Gastrocnemius medialis (tissue), 4 donors: Measurements from ENCODE around the gene FGF2. TPM values are rescaled to one million over a fixed set of nuclear protein-coding genes. Genes with fewer than 3 reads are reported as not detected.
"Not testable (repeated sequence)": the region's sequence is repeated elsewhere in the genome, so short reads cannot be mapped to it uniquely, and the experiment has no call there.

Experiments
- ATAC-seq, 2 donors: fragments of 150-250 bp; one replicate each; pipeline ENCODE4 v1.9.1; 2016
- DNase-seq, 2 donors: peaks; one replicate each; pipeline ENCODE4 v3.0.0-alpha.2; 2019
- H3K27ac ChIP-seq, 4 donors: fragments of 200-600 bp; sonication (generic); 1 replicate in 1 of 4; 2 replicates in 3 of 4; pipeline ENCODE4 v1.5.1; 2016 to 2018; ENCODE audit warnings: mild to moderate bottlenecking in 2 of 4, moderate library complexity in 1 of 4
- H3K27me3 ChIP-seq, 3 donors: fragments of 200-600 bp; sonication (generic) in 2 of 3; 1 replicate in 1 of 3; 2 replicates in 2 of 3; pipeline versions ENCODE4 v1.5.1 to v1.6.0; 2016 to 2019; ENCODE audit warnings: mild to moderate bottlenecking in 1 of 3, moderate library complexity in 1 of 3
- H3K36me3 ChIP-seq, 2 donors: fragments of 200-600 bp; sonication (generic) in 1 of 2; one replicate each; pipeline ENCODE4 v1.5.1; 2017 to 2018
- H3K4me1 ChIP-seq, 2 donors: fragments of 200-600 bp; sonication (generic) in 1 of 2; one replicate each; pipeline ENCODE4 v1.5.1; 2016 to 2017; ENCODE audit warnings: mild to moderate bottlenecking in 2 of 2
- H3K4me3 ChIP-seq, 4 donors: fragments of 200-600 bp; sonication (generic) in 3 of 4; 1 replicate in 1 of 4; 2 replicates in 3 of 4; pipeline ENCODE4 v1.5.1; 2016 to 2019; ENCODE audit warnings: mild to moderate bottlenecking in 2 of 4
- H3K9me3 ChIP-seq, 3 donors: fragments of 200-600 bp; sonication (generic) in 2 of 3; 1 replicate in 1 of 3; 2 replicates in 2 of 3; pipeline ENCODE4 v1.5.1; 2016 to 2019
- CTCF ChIP-seq, 5 experiments: fragments of 450-650 bp in 3 of 5; fragments of 200-600 bp in 2 of 5; sonication (generic) in 2 of 5; IDR thresholded peaks in 4 of 5; conservative IDR thresholded peaks in 1 of 5; 1 replicate in 4 of 5; 2 replicates in 1 of 5; pipeline ENCODE4 v1.5.1; 2016 to 2019; ENCODE audit warnings: antibody characterized with exemption in 5 of 5, mild to moderate bottlenecking in 3 of 5, moderate library complexity in 3 of 5
- POLR2A ChIP-seq, 2 donors: fragments of 450-650 bp; IDR thresholded peaks; one replicate each; pipeline ENCODE4 v1.6.1; 2017; ENCODE audit warnings: antibody characterized with exemption in 2 of 2, mild to moderate bottlenecking in 2 of 2, moderate library complexity in 2 of 2
- in situ Hi-C, 4 donors: fragments of 200-750 bp; cut with MboI; loops; one replicate each; pipeline versions ENCODE4 v1.15.0 to v1.8.0; 2017; ENCODE audit warnings: low sequenced_read_pairs in 4 of 4
- intact Hi-C: fragments of 100-400 bp; cut with DNase I; formaldehyde crosslinking; loops from one replicate; pipeline ENCODE4 v1.15.1; 2023; ENCODE audit warnings: low total_unique reads
- total RNA-seq, 4 donors: library from RNA; depleted of rRNA; stranded (reverse); fragments of >200 nt; gene quantifications; one replicate each; pipeline versions ENCODE4 v1.1.0 to v1.2.3, GENCODE V29; 2016

The FGF2 gene
- total RNA-seq, 4 donors from 2014 or later = 1.5 to 3.5 (median 1.9) TPM

DNA sequence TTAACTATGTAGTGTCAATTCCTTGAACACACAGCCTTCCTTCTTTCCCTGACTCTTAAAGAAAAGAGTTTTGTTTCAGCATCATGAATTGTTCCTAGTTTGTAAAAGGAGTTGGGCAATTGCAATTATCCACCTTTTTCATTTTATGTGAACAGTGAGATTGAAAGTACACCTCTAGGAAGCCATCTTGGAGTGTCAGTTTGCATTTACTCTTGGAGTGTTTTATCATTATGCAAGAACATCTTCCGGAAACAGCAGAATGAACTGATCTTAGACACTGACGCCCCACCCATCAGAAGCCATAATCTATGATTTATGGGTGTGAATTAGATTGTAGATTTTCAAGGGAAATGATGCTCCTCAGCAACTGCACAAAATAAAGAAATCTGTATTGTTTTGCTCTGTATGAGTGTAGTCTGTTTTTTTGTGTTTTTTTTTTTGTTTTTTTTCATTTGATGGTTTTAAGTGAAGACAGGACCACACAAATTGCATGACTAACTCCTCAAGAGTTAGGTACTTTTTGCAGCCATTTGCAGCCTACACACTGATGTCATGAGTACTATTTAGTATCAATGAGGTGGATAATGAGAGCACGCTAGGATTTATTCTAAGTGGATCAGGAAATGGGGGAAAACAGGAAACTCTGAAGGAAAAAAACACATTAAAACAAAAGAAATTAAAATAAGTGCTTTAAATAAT lies 19.5 kb upstream of the FGF2 start:
- no peaks in the 10 kb centered on the region for H3K4me1 ChIP-seq
- intact Hi-C loops (no loop called here), in situ Hi-C loops (no loop called here)
- ATAC-seq = no peak
- no peaks in the 10 kb centered on the region for H3K9me3 ChIP-seq
- TF ChIP-seq POLR2A (IDR thresholded peaks at IDR 0.05) (no peak), CTCF (IDR thresholded peaks at IDR 0.05 in 4 of 5, conservative IDR thresholded peaks at IDR 0.05 in 1 of 5) (no peak)
- no peak overlapping the region for H3K4me3 ChIP-seq
- no peak overlapping the region for H3K27ac ChIP-seq
- H3K27me3 ChIP-seq = no peaks in the 10 kb centered on the region
- no peak for DNase-seq
- H3K36me3 ChIP-seq = no peaks in the 10 kb centered on the region

GRCh38 chr4:122810669-122811068 lies 16.0 kb upstream of the FGF2 start:
- no peak for ATAC-seq
- Histone ChIP-seq H3K27me3 (no peaks in the 10 kb centered on the region), H3K9me3 (no peaks in the 10 kb centered on the region), H3K4me3 (no peak overlapping the region), H3K4me1 (no peaks in the 10 kb centered on the region), H3K27ac (no peak overlapping the region), H3K36me3 (no peaks in the 10 kb centered on the region)
- TF ChIP-seq CTCF (IDR thresholded peaks at IDR 0.05 in 4 of 5, conservative IDR thresholded peaks at IDR 0.05 in 1 of 5) (no peak), POLR2A (IDR thresholded peaks at IDR 0.05) (no peak)
- in situ Hi-C loops = no loop called here
- DNase-seq = no peak
- intact Hi-C loops = no loop called here

- in situ Hi-C loops, H3K9me3 ChIP-seq, ATAC-seq, H3K4me3 ChIP-seq, H3K27ac ChIP-seq, intact Hi-C loops, H3K36me3 ChIP-seq, DNase-seq, H3K27me3 ChIP-seq, H3K4me1 ChIP-seq: not testable (repeated sequence)
Observed at GRCh38 chr4:122811781-122812180, 14.8 kb upstream of the FGF2 start.

GRCh38 chr4:122812823-122813222 lies 13.8 kb upstream of the FGF2 start:
- ATAC-seq, H3K4me3 ChIP-seq, H3K4me1 ChIP-seq, H3K27ac ChIP-seq, H3K36me3 ChIP-seq, intact Hi-C loops, H3K9me3 ChIP-seq, DNase-seq, in situ Hi-C loops, H3K27me3 ChIP-seq: not testable (repeated sequence)

DNA sequence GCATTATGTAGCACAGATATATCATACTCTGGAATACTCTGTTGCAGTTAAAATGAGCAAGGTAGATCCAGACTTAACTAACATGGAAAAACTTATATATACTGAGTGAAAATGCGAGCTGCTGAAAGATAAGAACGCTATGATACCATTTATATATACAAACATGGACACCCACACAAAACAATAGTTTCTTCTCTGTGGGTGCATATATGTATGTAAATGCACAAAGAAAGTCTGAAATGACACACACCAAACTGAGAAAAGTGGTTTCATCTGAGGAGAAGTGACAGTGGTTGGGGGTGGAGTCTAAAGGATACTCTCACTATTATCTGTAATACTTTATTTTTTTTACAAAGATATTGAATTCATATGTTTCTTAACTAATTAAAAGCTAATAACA lies 12.2 kb upstream of the FGF2 start:
- no peak for TF ChIP-seq CTCF (IDR thresholded peaks at IDR 0.05 in 4 of 5, conservative IDR thresholded peaks at IDR 0.05 in 1 of 5)
- TF ChIP-seq POLR2A (IDR thresholded peaks at IDR 0.05) = no peak
- in situ Hi-C loops = no loop called here
- ATAC-seq (no peak), DNase-seq (no peak)
- H3K27ac ChIP-seq = no peak overlapping the region
- no peak overlapping the region for H3K4me3 ChIP-seq
- intact Hi-C loops = no loop called here
- H3K36me3 ChIP-seq = no peaks in the 10 kb centered on the region
- no peaks in the 10 kb centered on the region for H3K27me3 ChIP-seq
- no peaks in the 10 kb centered on the region for H3K4me1 ChIP-seq
- no peaks in the 10 kb centered on the region for H3K9me3 ChIP-seq

DNA sequence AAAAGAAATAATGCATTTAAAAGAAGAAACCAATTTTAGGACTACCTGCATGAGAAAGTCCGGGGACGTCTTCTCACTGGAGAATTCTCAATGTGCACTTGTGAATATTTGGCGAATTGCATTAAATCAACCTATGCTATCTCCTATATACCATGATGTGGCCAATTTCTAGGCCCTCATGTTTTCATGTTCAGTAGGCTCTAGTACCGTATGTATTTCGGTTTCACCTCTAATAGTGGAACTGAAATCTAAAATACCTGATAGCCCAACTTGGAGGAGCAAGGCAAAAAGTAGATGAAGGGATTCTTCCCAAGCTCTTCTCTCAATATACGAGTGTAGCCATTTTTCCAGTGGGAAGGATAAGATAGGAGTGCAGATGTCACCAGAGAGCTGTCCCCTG lies 11.4 kb upstream of the FGF2 start:
- in situ Hi-C loops (no loop called here), intact Hi-C loops (no loop called here)
- Histone ChIP-seq H3K9me3 (no peaks in the 10 kb centered on the region), H3K4me3 (no peak overlapping the region), H3K27ac (no peak overlapping the region), H3K27me3 (no peaks in the 10 kb centered on the region), H3K36me3 (no peaks in the 10 kb centered on the region), H3K4me1 (no peaks in the 10 kb centered on the region)
- DNase-seq (no peak), ATAC-seq (no peak)
- TF ChIP-seq POLR2A (IDR thresholded peaks at IDR 0.05) (no peak), CTCF (IDR thresholded peaks at IDR 0.05 in 4 of 5, conservative IDR thresholded peaks at IDR 0.05 in 1 of 5) (no peak)
